ENCODE data around the gene SPDL1.

The SPDL1 gene

DNA sequence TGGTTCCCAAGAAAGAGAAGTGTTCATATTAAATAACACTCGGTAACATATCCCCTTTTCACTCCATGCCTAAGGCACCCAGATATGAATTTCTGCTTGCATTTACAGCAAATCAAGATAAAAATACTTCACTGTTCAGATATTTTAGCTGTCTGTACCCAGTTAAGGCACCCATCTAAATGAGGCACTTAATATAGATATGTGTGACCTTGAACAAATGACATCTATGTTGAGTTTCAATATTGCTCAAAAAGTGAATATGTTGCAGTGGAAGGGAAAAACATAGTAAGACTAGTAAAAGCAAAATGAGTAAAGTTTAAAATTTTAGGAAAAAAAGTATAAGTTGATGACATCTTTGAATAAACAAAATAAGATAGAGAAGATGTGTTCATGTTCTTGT lies 32.4 kb upstream of the SPDL1 start:
- Mint-ChIP-seq H3K4me1 (no peaks in the 10 kb centered on the region), H3K27ac (ENCODE audit: low read depth) (no peak overlapping the region), H3K36me3 (ENCODE audit: insufficient read depth) (no peaks in the 10 kb centered on the region), H3K27me3 (peaks cover 80% of the 10 kb centered on the region), H3K9me3 (no peaks in the 10 kb centered on the region), H3K4me3 (no peak overlapping the region)
- ATAC-seq (replicated peaks; ENCODE audit: extremely low read depth, poor library complexity, severe bottlenecking) (no peak), DNase-seq (ENCODE audit: low spot score in 2 of 2) (no peak)

DNA sequence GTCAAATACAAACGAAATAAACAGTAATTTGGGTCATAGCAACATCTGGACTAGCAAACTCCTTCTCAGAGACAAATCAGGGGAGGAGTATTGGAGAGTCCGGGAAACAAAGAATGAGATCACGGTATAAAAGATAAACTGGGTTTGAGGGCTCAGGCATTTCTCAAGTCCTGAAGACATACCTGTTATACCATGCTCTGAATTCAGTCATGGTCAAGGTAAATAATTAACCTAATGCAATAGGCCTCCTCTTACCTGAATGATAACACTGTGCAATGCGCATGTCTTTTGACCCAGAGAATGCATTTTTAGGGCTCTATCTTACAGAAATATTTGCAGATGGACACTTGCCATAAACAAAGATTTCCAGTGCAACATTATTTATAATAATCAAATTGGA lies 31.9 kb upstream of the SPDL1 start:
- Mint-ChIP-seq H3K27me3 (peaks cover 81% of the 10 kb centered on the region), H3K4me3 (no peak overlapping the region), H3K27ac (ENCODE audit: low read depth) (no peak overlapping the region), H3K4me1 (no peaks in the 10 kb centered on the region), H3K9me3 (no peaks in the 10 kb centered on the region), H3K36me3 (ENCODE audit: insufficient read depth) (no peaks in the 10 kb centered on the region)
- no peak for ATAC-seq (replicated peaks; ENCODE audit: extremely low read depth, poor library complexity, severe bottlenecking)
- no peak for DNase-seq (ENCODE audit: low spot score in 2 of 2)

DNA sequence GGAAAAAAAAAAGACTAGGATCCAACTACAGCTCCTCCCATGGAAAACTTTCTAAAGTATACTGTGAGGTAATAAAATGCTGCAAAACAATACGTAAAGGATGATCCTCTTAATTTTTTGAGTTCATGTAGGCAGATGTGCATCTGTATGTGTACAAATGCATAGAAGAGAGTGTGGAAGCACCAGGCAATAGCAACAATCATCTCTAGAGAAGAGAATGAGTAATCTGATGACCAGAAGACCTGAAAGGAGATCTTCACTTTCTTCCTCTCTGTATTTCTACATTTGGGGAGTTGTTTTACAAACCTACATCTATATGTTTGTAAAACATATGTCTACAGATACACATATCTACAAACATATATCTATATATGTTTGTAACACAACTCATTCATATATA lies 29.3 kb upstream of the SPDL1 start:
- H3K36me3 Mint-ChIP-seq (ENCODE audit: insufficient read depth), result no peaks in the 10 kb centered on the region
- ATAC-seq (replicated peaks; ENCODE audit: extremely low read depth, poor library complexity, severe bottlenecking) (no peak), DNase-seq (ENCODE audit: low spot score in 2 of 2) (no peak)
- H3K4me3 Mint-ChIP-seq, result no peak overlapping the region
- H3K9me3 Mint-ChIP-seq, result no peaks in the 10 kb centered on the region
- no peaks in the 10 kb centered on the region for H3K4me1 Mint-ChIP-seq
- no peak overlapping the region for H3K27ac Mint-ChIP-seq (ENCODE audit: low read depth)
- H3K27me3 Mint-ChIP-seq, result peaks cover 74% of the 10 kb centered on the region

DNA sequence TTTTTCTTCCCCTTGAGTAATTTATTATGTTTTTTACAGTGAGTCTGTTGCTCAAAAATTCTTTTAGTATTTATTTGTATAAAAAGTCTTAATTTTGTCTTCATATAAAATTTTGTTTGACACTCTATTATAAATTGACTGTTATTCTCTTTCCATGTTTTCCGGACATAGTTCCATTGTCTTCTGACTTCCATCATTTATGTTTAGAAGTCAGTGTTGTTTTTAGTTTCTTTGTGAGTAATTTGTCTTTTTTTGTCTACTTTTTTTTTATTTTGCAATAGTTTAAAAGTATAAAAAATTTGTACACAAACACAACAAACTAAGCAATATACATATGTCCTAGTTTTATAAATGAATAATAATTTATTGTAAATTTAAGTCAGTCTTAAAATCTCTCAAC lies 25.7 kb upstream of the SPDL1 start:
- no peak overlapping the region for H3K27ac Mint-ChIP-seq (ENCODE audit: low read depth)

DNA sequence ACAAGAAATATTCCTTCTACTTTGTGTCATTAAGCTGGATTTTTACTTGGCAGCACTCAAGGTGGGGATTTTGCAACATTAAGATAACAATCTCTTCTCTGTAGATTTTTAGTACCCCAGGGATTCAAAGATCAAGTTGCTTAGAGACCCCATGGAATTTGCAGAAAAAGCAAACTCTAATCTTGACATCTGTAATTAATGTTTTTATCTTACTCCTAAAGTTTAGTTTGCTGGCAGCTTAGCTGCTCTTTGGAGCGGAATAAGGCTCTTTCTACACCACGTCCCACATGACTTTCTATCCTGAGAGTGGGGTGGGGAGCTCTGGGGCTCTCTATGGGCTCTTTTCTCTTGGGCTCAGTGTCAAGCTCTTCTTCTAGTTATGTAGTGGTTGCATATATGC lies 21.7 kb upstream of the SPDL1 start:
- Mint-ChIP-seq H3K9me3 (no peaks in the 10 kb centered on the region), H3K4me1 (no peaks in the 10 kb centered on the region), H3K4me3 (no peak overlapping the region), H3K36me3 (ENCODE audit: insufficient read depth) (peaks cover 1% of the 10 kb centered on the region), H3K27me3 (peaks cover 78% of the 10 kb centered on the region), H3K27ac (ENCODE audit: low read depth) (no peak overlapping the region)
- DNase-seq (ENCODE audit: low spot score in 2 of 2), result no peak
- no peak for ATAC-seq (replicated peaks; ENCODE audit: extremely low read depth, poor library complexity, severe bottlenecking)

More for the DNA sequence above, 25.7 kb upstream of the SPDL1 start:
- Mint-ChIP-seq H3K36me3 (ENCODE audit: insufficient read depth) (peaks cover 1% of the 10 kb centered on the region), H3K4me1 (no peaks in the 10 kb centered on the region), H3K4me3 (no peak overlapping the region), H3K9me3 (no peaks in the 10 kb centered on the region), H3K27me3 (peaks cover 69% of the 10 kb centered on the region)
- ATAC-seq (replicated peaks; ENCODE audit: extremely low read depth, poor library complexity, severe bottlenecking) (no peak), DNase-seq (ENCODE audit: low spot score in 2 of 2) (no peak)

DNA sequence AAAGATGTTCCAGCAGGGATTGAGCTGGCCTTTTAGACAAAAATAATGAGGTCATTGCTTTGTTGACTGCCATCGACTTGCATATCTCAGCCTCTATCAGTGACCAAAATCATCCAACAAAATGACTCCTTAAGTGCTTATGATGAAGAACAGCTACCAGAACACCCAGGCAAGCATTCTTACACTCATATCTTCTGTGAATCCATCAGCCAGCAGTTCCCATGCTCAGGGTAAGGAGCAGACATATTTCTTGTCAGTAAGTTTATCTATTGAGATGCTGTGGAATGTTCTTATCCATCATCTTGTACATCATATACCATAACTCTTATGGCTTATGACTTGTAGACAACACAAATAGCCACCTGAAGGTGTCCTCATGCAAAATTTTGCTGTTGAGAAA lies 20.2 kb upstream of the SPDL1 start:
- Mint-ChIP-seq H3K36me3 (ENCODE audit: insufficient read depth) (peaks cover 1% of the 10 kb centered on the region), H3K27ac (ENCODE audit: low read depth) (no peak overlapping the region), H3K9me3 (no peaks in the 10 kb centered on the region), H3K4me3 (no peak overlapping the region), H3K4me1 (no peaks in the 10 kb centered on the region), H3K27me3 (peaks cover 86% of the 10 kb centered on the region)
- ATAC-seq (replicated peaks; ENCODE audit: extremely low read depth, poor library complexity, severe bottlenecking) (no peak), DNase-seq (ENCODE audit: low spot score in 2 of 2) (no peak)

DNA sequence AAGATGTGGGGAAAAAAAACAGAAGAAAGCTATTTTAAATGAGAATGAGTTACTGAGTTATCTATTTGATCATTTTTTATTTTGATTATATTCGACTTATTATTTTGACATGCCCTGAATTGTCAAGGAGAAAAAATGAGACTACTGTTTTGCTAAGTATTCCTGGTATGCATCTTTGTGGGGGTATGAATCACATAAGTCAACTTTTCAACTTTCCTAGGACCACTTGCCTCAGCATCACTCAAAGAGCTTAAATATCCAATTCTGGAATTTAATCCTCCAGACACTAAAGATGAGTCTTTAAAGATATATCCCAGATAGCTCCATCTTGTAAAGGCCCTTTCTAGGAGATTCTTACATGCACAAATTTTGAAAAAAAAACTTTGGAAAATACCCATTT lies 17.4 kb upstream of the SPDL1 start:
- Mint-ChIP-seq H3K27ac (ENCODE audit: low read depth) (no peak overlapping the region), H3K4me3 (no peak overlapping the region), H3K9me3 (no peaks in the 10 kb centered on the region), H3K4me1 (no peaks in the 10 kb centered on the region), H3K27me3 (peaks cover 86% of the 10 kb centered on the region), H3K36me3 (ENCODE audit: insufficient read depth) (no peaks in the 10 kb centered on the region)
- ATAC-seq (replicated peaks; ENCODE audit: extremely low read depth, poor library complexity, severe bottlenecking), result no peak
- DNase-seq (ENCODE audit: low spot score in 2 of 2), result no peak

DNA sequence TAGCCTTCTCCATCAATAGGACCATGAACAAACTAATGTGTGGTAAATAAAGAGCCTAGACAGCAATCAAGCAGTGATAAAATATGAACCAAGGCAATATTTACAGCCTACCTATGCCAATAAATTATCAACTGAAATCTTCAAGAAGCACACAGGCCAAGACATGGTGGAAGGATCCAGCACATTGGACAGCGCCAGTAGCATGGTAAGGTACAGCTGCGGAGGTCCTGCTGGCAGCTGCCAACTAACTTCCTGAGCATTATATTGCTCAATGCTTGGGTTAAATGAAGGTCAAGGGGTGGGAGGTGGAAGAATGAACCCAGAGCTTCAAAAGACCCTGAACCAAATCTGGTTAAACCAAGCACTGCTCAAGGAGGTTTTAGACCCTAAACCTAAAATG lies 16.5 kb upstream of the SPDL1 start:
- ATAC-seq (replicated peaks; ENCODE audit: extremely low read depth, poor library complexity, severe bottlenecking) (no peak), DNase-seq (ENCODE audit: low spot score in 2 of 2) (no peak)
- H3K4me1 Mint-ChIP-seq, result no peaks in the 10 kb centered on the region
- H3K27ac Mint-ChIP-seq (ENCODE audit: low read depth), result no peak overlapping the region
- no peak overlapping the region for H3K4me3 Mint-ChIP-seq
- peaks cover 84% of the 10 kb centered on the region for H3K27me3 Mint-ChIP-seq
- no peaks in the 10 kb centered on the region for H3K9me3 Mint-ChIP-seq
- H3K36me3 Mint-ChIP-seq (ENCODE audit: insufficient read depth), result no peaks in the 10 kb centered on the region

DNA sequence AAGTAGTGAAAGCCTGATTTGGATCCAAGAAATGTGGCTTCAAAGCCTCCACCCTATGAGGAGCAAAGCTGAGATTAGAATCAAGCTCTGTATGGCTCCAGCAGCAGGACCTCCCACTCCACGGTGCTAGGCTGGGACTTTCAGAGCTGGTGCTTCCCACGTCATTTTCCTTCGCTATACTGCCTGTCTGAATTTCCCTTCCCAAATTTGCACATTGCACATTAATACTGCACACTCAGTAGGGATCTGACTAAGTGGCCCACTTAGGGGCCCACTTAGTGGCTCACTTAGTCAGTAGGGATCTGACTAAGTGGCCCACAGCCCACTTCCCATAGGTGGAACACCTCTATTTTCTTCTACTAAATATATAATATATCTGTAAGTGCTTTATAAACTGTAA lies 14.1 kb upstream of the SPDL1 start:
- DNase-seq (ENCODE audit: low spot score in 2 of 2) (no peak), ATAC-seq (replicated peaks; ENCODE audit: extremely low read depth, poor library complexity, severe bottlenecking) (no peak)
- no peaks in the 10 kb centered on the region for H3K36me3 Mint-ChIP-seq (ENCODE audit: insufficient read depth)
- peaks cover 76% of the 10 kb centered on the region for H3K27me3 Mint-ChIP-seq
- no peaks in the 10 kb centered on the region for H3K9me3 Mint-ChIP-seq
- H3K4me3 Mint-ChIP-seq, result no peak overlapping the region
- no peaks in the 10 kb centered on the region for H3K4me1 Mint-ChIP-seq
- H3K27ac Mint-ChIP-seq (ENCODE audit: low read depth), result no peak overlapping the region

DNA sequence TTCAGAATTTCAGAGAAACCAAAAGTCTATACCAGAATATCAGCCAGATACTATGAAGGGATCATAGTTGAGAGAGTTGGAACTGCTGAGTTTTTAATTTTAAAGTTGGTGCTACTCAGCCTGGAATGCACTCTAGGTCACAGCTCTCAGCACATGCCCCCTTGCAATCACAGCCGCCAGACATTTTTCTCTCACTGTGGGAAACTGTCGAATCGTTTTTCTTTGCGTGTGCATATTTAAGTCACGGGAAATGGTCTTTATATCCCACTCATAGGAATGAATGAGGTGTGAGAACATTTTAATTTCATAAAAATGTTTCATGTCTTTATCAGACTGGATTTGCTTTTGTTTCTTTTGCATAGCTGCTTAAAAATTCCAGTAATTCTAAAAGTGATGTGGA lies 12.2 kb upstream of the SPDL1 start:
- no peak overlapping the region for H3K4me3 Mint-ChIP-seq

DNA sequence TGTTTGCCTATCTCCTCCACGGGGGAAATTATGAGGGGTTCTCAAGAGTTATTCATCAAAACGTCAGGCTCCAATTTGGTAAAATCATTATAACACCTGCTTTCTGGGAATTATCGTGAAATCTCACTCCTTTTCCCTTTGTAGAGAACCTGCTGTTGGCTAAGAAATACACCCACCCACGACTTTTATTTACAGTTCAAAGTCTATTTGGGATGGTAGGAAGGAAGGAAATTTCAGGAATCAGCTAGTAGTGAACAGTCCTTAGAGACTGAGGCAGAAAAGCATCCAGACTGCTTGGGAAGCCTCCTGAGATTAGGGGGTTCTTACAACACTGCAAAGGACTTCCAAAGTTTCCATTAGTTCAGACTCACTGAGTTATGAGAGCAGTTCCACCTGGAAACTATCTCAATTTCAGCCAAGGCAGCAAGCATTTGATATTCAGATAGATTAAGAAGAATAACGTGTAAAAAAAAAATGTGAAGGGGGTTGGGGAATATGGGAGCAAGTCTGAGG lies 9.4 kb upstream of the SPDL1 start:
- no peak overlapping the region for H3K4me3 Mint-ChIP-seq
- peaks cover 58% of the 10 kb centered on the region for H3K27me3 Mint-ChIP-seq
- ATAC-seq (replicated peaks; ENCODE audit: extremely low read depth, poor library complexity, severe bottlenecking) (no peak), DNase-seq (ENCODE audit: low spot score in 2 of 2) (no peak)
- no peaks in the 10 kb centered on the region for H3K36me3 Mint-ChIP-seq (ENCODE audit: insufficient read depth)
- no peaks in the 10 kb centered on the region for H3K4me1 Mint-ChIP-seq
- no peak overlapping the region for H3K27ac Mint-ChIP-seq (ENCODE audit: low read depth)
- no peaks in the 10 kb centered on the region for H3K9me3 Mint-ChIP-seq

More for the DNA sequence above, 12.2 kb upstream of the SPDL1 start:
- Mint-ChIP-seq H3K9me3 (no peaks in the 10 kb centered on the region), H3K4me1 (no peaks in the 10 kb centered on the region), H3K27ac (ENCODE audit: low read depth) (no peak overlapping the region), H3K27me3 (peaks cover 82% of the 10 kb centered on the region), H3K36me3 (ENCODE audit: insufficient read depth) (no peaks in the 10 kb centered on the region)
- ATAC-seq (replicated peaks; ENCODE audit: extremely low read depth, poor library complexity, severe bottlenecking), result no peak
- DNase-seq (ENCODE audit: low spot score in 2 of 2), result no peak

DNA sequence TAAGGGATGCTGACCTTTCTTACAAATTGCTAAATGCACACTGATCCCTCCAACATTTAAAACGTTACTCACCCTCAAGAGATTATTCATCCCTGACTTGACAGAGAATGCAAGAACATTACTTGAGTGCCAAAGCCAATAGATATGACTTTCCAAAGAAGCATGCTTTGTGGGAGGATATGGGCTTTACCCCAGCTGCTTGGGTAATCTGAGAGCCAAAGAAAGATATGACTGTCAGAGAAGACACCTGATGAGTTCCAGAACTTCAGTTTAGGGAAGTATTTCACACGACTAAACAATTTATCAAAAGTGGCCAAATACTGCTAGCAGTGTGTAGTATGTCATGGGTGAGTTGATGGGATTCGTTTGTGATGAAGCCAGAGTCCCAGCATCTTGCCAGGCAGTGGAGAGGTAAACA lies 7.4 kb upstream of the SPDL1 start:
- no peak for DNase-seq (ENCODE audit: low spot score in 2 of 2)
- Mint-ChIP-seq H3K27me3 (peaks cover 47% of the 10 kb centered on the region), H3K9me3 (no peaks in the 10 kb centered on the region), H3K27ac (ENCODE audit: low read depth) (no peak overlapping the region), H3K4me3 (no peak overlapping the region), H3K4me1 (no peaks in the 10 kb centered on the region), H3K36me3 (ENCODE audit: insufficient read depth) (no peaks in the 10 kb centered on the region)
- no peak for ATAC-seq (replicated peaks; ENCODE audit: extremely low read depth, poor library complexity, severe bottlenecking)

DNA sequence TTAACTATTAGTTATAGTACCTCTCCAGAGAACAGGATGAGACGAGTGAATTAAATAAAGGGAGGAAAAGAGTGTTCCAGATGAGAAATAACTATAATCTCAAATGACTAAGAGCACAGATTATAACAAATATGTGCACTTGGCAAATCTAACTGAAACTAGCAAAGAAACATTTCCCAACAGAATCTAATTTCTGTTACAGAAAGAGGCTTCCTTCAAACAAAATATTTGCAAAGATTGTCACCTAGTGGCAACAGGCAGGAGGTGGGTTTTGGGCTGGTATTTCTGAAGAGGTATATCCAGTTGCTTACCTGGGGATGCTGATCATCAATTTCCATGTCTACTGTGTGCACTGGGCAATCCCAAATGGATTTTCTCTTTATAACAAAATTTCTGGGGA lies 5.6 kb upstream of the SPDL1 start:
- peaks cover 46% of the 10 kb centered on the region for H3K27me3 Mint-ChIP-seq
- H3K9me3 Mint-ChIP-seq, result no peaks in the 10 kb centered on the region
- no peak overlapping the region for H3K27ac Mint-ChIP-seq (ENCODE audit: low read depth)
- H3K36me3 Mint-ChIP-seq (ENCODE audit: insufficient read depth), result peaks cover 3% of the 10 kb centered on the region
- no peak for DNase-seq (ENCODE audit: low spot score in 2 of 2)
- peaks cover 3% of the 10 kb centered on the region for H3K4me1 Mint-ChIP-seq
- H3K4me3 Mint-ChIP-seq, result no peak overlapping the region
- no peak for ATAC-seq (replicated peaks; ENCODE audit: extremely low read depth, poor library complexity, severe bottlenecking)

DNA sequence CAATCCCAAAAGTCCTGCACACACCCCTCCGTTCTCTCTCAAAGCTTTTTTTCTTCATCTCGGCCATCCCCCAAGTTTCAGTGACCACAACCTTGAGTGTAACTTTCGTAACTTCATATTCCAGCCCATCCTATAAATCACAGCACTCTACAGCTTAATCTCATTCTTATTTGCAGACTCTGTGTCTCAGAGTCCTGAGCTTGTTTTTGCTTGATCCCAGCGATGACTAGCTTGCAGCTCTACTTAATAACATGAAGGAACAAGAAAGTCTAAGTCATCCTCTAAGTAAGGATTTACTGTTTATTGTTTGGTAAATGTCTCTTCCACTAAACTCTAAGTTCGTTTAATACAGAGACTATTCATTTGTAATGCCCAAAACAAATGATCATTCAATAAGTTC lies 2.6 kb upstream of the SPDL1 start:
- Mint-ChIP-seq H3K27ac (ENCODE audit: low read depth) (no peak overlapping the region), H3K36me3 (ENCODE audit: insufficient read depth) (peaks cover 11% of the 10 kb centered on the region), H3K4me3 (no peak overlapping the region), H3K27me3 (peaks cover 18% of the 10 kb centered on the region), H3K4me1 (peaks cover 13% of the 10 kb centered on the region), H3K9me3 (no peaks in the 10 kb centered on the region)
- ATAC-seq (replicated peaks; ENCODE audit: extremely low read depth, poor library complexity, severe bottlenecking) (no peak), DNase-seq (ENCODE audit: low spot score in 2 of 2) (no peak)
